ENCODE measurements around the gene PPP2R3C.

DNA sequence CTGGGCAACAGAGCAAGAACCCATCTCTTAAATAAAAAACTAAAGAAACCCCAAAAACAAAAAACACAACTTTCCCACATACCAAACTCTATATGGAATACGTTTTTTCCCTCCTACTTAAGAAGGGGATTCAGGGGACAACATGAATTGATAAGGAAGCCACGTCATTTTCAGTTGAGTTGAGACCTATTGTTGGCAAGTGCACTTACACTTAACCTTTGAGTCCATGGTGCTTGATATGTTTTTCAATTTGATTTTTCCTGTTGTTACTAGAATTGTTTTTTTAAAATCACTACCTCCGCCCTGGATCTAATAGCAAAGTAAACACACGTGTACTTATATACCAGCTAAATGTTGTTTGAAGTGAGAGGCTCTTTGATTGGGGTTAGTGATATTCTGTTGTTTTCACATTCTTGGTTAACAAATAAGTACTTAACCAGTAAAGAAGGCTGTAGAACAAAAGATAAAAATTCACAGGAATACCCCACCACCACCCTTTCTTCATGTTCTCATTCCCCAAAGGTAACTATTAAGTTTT is 73.7 kb downstream of the PPP2R3C start:
- TF ChIP-seq POLR2AphosphoS5 (IDR thresholded peaks at IDR 0.05; ENCODE audit: low read depth, low read length) (no peak), TAF1 (IDR thresholded peaks at IDR 0.05; ENCODE audit: borderline replicate concordance, low read depth, low read length) (no peak), POLR2A (IDR thresholded peaks at IDR 0.05; ENCODE audit: low read depth, low read length) (no peak)

Data from GM12892 (cell line).